ENCODE data around the gene RPS3.

DNA sequence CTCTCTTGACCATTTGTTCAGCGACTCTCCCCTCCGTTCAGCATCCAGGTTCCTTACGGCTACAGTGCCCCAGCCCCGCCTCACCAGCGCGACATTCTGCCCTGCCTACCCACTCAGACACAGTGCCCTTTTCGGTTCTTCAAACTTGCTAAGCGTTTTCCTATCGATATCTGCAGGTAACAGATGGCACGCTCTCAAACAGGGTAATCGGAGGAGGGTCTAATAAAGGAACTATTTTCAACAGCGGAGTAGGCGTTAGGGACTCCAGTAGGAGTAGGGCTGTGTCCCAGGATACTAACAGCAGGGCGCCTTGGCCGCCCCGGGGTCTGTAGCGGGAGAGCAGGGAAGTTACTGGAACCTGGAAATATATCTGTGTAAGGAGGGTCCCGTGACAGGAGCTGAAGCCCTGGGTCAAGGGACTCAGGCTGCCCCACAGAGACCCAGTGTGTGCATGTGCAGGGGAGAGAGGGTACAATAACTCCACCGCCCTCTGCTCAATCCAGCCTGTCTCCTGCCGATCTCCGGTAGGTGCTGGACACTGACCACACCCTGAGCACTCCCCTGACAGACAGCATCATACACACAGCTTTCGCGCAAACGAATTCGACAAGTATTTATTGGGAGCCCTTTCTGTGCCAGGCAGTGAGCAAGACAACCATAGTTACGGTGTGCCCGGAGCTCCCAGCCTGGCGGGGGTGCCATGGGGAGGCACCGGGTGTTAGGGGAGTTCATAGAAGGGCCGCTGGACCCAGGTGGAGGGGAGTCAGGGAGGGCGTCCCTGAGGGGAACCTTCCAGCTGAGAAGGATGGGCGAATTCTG, 31.6 kb downstream of the RPS3 start:
- no peak for TF ChIP-seq EP300 (IDR thresholded peaks at IDR 0.05)
- TF ChIP-seq, protein P1, sequence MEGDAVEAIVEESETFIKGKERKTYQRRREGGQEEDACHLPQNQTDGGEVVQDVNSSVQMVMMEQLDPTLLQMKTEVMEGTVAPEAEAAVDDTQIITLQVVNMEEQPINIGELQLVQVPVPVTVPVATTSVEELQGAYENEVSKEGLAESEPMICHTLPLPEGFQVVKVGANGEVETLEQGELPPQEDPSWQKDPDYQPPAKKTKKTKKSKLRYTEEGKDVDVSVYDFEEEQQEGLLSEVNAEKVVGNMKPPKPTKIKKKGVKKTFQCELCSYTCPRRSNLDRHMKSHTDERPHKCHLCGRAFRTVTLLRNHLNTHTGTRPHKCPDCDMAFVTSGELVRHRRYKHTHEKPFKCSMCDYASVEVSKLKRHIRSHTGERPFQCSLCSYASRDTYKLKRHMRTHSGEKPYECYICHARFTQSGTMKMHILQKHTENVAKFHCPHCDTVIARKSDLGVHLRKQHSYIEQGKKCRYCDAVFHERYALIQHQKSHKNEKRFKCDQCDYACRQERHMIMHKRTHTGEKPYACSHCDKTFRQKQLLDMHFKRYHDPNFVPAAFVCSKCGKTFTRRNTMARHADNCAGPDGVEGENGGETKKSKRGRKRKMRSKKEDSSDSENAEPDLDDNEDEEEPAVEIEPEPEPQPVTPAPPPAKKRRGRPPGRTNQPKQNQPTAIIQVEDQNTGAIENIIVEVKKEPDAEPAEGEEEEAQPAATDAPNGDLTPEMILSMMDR (IDR thresholded peaks at IDR 0.05): no peak
- TF ChIP-seq POLR2A (IDR thresholded peaks at IDR 0.05): no peak
